ENCODE results near the gene CNPY1. TPM values are rescaled to one million over a fixed set of nuclear protein-coding genes. Genes with fewer than 3 reads are reported as not detected.

CNPY1 gene
- total RNA-seq, 1 experiment from 2014 or later: not detected

DNA sequence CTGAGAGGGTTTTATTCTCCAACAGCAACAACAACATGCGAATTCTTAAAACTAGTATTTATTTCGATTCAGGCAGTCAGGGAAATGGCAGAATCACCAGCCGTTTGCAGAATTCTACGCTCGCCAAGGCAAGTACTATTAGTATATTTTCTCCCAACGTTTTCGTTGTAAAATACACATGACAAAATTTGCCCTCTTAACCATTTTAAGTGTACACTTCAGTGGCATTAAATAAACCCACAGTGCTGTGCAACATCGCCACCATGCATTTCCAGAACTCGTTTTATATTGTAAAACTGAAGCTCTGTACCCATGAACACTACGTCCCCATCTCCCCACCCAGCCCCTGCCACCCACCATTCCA lies 77.6 kb downstream of the CNPY1 start:
- Histone ChIP-seq H3K9ac (ENCODE audit: extremely low read depth, insufficient read length, low read length) (no peak overlapping the region), H4K5ac (ENCODE audit: insufficient read length, low read depth, low read length) (no peak overlapping the region), H3K4me2 (ENCODE audit: insufficient read depth, insufficient read length, low read length) (peak overlapping the region; percentile 5), H4K20me1 (ENCODE audit: control insufficient read depth, insufficient read depth, insufficient read length) (no peaks in the 10 kb centered on the region), H3K23me2 (ENCODE audit: insufficient read length, low read depth, low read length, poor library complexity, severe bottlenecking) (peaks cover 8% of the 10 kb centered on the region), H3K4me1 (ENCODE audit: insufficient read depth, low read length) (no peaks in the 10 kb centered on the region), H2BK12ac (ENCODE audit: insufficient read length, low read depth, low read length) (no peak overlapping the region), H2AFZ (ENCODE audit: low read length) (no peak overlapping the region), H3K56ac (ENCODE audit: insufficient read length, low read depth, low read length) (no peak overlapping the region), H2AK5ac (ENCODE audit: insufficient read length, low read length) (no peak overlapping the region), H3K79me2 (ENCODE audit: insufficient read depth, low read length) (no peaks in the 10 kb centered on the region), H3K4ac (ENCODE audit: low read depth, low read length) (no peak overlapping the region), H3K27me3 (ENCODE audit: insufficient read depth, low read length) (peaks cover 97% of the 10 kb centered on the region), H2BK15ac (ENCODE audit: low read depth, low read length) (no peak overlapping the region), H3K18ac (ENCODE audit: insufficient read length, low read depth, low read length) (no peak overlapping the region), H2BK5ac (ENCODE audit: insufficient read length, low read length) (no peak overlapping the region), H2BK20ac (ENCODE audit: low read depth, low read length, poor library complexity, severe bottlenecking) (no peak overlapping the region), H4K8ac (replicated peaks; ENCODE audit: insufficient read length, low read depth, low read length) (no peak overlapping the region), H2BK120ac (ENCODE audit: low read depth, low read length, poor library complexity, severe bottlenecking) (no peak overlapping the region), H3K27ac (ENCODE audit: insufficient read length, low read depth, low read length) (no peak overlapping the region), H3K9me3 (ENCODE audit: control insufficient read depth, low read depth, low read length) (no peaks in the 10 kb centered on the region), H3K23ac (ENCODE audit: insufficient read length, low read depth, low read length) (no peak overlapping the region), H4K91ac (ENCODE audit: insufficient read length, low read depth, low read length) (no peak overlapping the region), H3K79me1 (ENCODE audit: insufficient read depth, low read depth, low read length, poor library complexity, severe bottlenecking) (no peaks in the 10 kb centered on the region), H3K14ac (ENCODE audit: insufficient read depth, low read length) (no peak overlapping the region), H3T11ph (ENCODE audit: low read length) (no peak overlapping the region)
- Mint-ChIP-seq H3K9me3 (no peaks in the 10 kb centered on the region; a peak in 1 of 5 replicates), H3K4me3 (peak overlapping the region in 1 of 2 experiments; percentile 50; a peak in 1 of 5 replicates), H3K27me3 (ENCODE audit: low read depth) (peaks cover 100% of the 10 kb centered on the region), H3K27ac (no peak overlapping the region), H3K36me3 (ENCODE audit: insufficient read depth in 1 of 3, low read depth in 3 of 3) (no peaks in the 10 kb centered on the region), H3K4me1 (peaks cover 27 to 40% of the 10 kb centered on the region in 2 experiments)
- DNase-seq: no peak
- WGBS (ENCODE audit: extremely low coverage, insufficient read length, low lambda C conversion rate): no CpG with 5 or more reads among the region's 10 CpGs
- no peak for TF ChIP-seq CTCF (conservative IDR thresholded peaks at IDR 0.05)

Measured in H9 (cell line).